ENCODE measurements around the gene PAEP.

The PAEP gene

GRCh38 chr9:135600296-135600817, 38.8 kb downstream of the PAEP start:
- DNase-seq (ENCODE audit: low read depth in 2 of 2): no peak

GRCh38 chr9:135601988-135602387, 40.4 kb downstream of the PAEP start:
- no peak for DNase-seq (ENCODE audit: low read depth in 2 of 2)

- DNase-seq (ENCODE audit: low read depth in 2 of 2): peak; percentile 20 to 24
Observed at GRCh38 chr9:135602789-135603481, 41.4 kb downstream of the PAEP start.

- DNase-seq (ENCODE audit: low read depth in 2 of 2): no peak
Observed at GRCh38 chr9:135604437-135605237, 43.1 kb downstream of the PAEP start.

- no peak for DNase-seq (ENCODE audit: low read depth in 2 of 2)
Observed at GRCh38 chr9:135605238-135605781, 43.8 kb downstream of the PAEP start.

GRCh38 chr9:135606885-135607259, 45.3 kb downstream of the PAEP start:
- DNase-seq (ENCODE audit: low read depth in 2 of 2): no peak

GRCh38 chr9:135607401-135608293, 46.1 kb downstream of the PAEP start:
- no peak for DNase-seq (ENCODE audit: low read depth in 2 of 2)

GRCh38 chr9:135608294-135608998, 46.9 kb downstream of the PAEP start:
- DNase-seq (ENCODE audit: low read depth in 2 of 2): no peak

- DNase-seq (ENCODE audit: low read depth in 2 of 2): no peak
Observed at GRCh38 chr9:135608999-135609317, 47.4 kb downstream of the PAEP start.

- no peak for DNase-seq (ENCODE audit: low read depth in 2 of 2)
Observed at GRCh38 chr9:135609366-135609955, 47.9 kb downstream of the PAEP start.

- DNase-seq (ENCODE audit: low read depth in 2 of 2): no peak
Observed at GRCh38 chr9:135610290-135611141, 49.0 kb downstream of the PAEP start.

- no peak for DNase-seq (ENCODE audit: low read depth in 2 of 2)
Observed at GRCh38 chr9:135611142-135611874, 49.8 kb downstream of the PAEP start.

GRCh38 chr9:135611875-135612209, 50.3 kb downstream of the PAEP start:
- DNase-seq (ENCODE audit: low read depth in 2 of 2): no peak

GRCh38 chr9:135612437-135612836, 50.9 kb downstream of the PAEP start:
- DNase-seq (ENCODE audit: low read depth in 2 of 2): no peak

- no peak for DNase-seq (ENCODE audit: low read depth in 2 of 2)
Observed at GRCh38 chr9:135612981-135613910, 51.7 kb downstream of the PAEP start.

GRCh38 chr9:135613946-135614805, 52.6 kb downstream of the PAEP start:
- no peak for DNase-seq (ENCODE audit: low read depth in 2 of 2)
